H1 (cell line): Measurements from ENCODE around the gene MID2. TPM values are rescaled to one million over a fixed set of nuclear protein-coding genes. Genes with fewer than 3 reads are reported as not detected.
A peak's percentile ranks its signal among the peaks of the same experiment; 100 is the strongest.

ENCODE experiments used
- CTCF ChIA-PET: fragments of 300-600 bp; sonication (Branson Sonifier 250); formaldehyde crosslinking; loops from one replicate; lab custom pipeline; 2021; ENCODE audit not compliant: partially characterized antibody; lab: Charles Lee
- POLR2A ChIA-PET: fragments of 300-600 bp; sonication (Branson Sonifier 250); formaldehyde crosslinking; loops from one replicate; lab custom pipeline; 2021; ENCODE audit warnings: inconsistent platforms; ENCODE audit not compliant: partially characterized antibody; lab: Charles Lee
- DNase-seq, 2 experiments: peaks; one replicate each; pipeline versions ENCODE4 v3.0.0 to v3.0.0-alpha.2; 2010 to 2022; ENCODE audit warnings: low spot score in 2 of 2, low read depth in 1 of 2, mixed read lengths in 1 of 2
- FAIRE-seq: peaks from 2 replicates; lab custom pipeline; 2011; peaks lifted over from hg19 to GRCh38; lab: Jason Lieb, UNC
- H2AFZ ChIP-seq: 2 replicates; pipeline ENCODE4 v1.8.1; 2012; ENCODE audit warnings: low read length, inconsistent platforms
- H2AK5ac ChIP-seq: 2 replicates; pipeline ENCODE4 v1.6.1; 2013; ENCODE audit warnings: low read depth, low read length
- H2BK120ac ChIP-seq: replicated peaks from 2 replicates; pipeline ENCODE3; 2013; ENCODE audit warnings: low read depth, low read length, inconsistent platforms
- H2BK12ac ChIP-seq: 2 replicates; pipeline ENCODE4 v1.6.1; 2013; ENCODE audit warnings: low read depth, low read length
- H2BK15ac ChIP-seq: 2 replicates; pipeline ENCODE4 v1.6.1; 2013; ENCODE audit warnings: low read length
- H2BK20ac ChIP-seq: 2 replicates; pipeline ENCODE4 v1.6.1; 2013; ENCODE audit warnings: low read length
- H2BK5ac ChIP-seq: 2 replicates; pipeline ENCODE4 v1.6.1; 2013; ENCODE audit warnings: low read depth, low read length
- H3K14ac ChIP-seq: 2 replicates; pipeline ENCODE4 v1.6.1; 2013; ENCODE audit warnings: inconsistent platforms; ENCODE audit not compliant: insufficient read length
- H3K18ac ChIP-seq: 2 replicates; pipeline ENCODE4 v1.6.1; 2013; ENCODE audit warnings: low read length; ENCODE audit errors: extremely low read depth
- H3K23ac ChIP-seq: 2 replicates; pipeline ENCODE4 v1.6.1; 2013; ENCODE audit warnings: inconsistent platforms; ENCODE audit not compliant: insufficient read length
- H3K23me2 ChIP-seq: 2 replicates; pipeline ENCODE4 v1.6.1; 2013; ENCODE audit warnings: low read depth, low read length
- H3K27ac ChIP-seq: 2 replicates; pipeline ENCODE4 v1.6.1; 2011; ENCODE audit warnings: low read depth, low read length, inconsistent platforms
- H3K27me3 ChIP-seq, 4 experiments: replicated peaks in 1 of 4; 1 replicate in 1 of 4; 2 replicates in 3 of 4; pipeline versions ENCODE4 v1.6.1 to v1.8.1; 2011 to 2013; ENCODE audit warnings: low read length in 3 of 4, mild to moderate bottlenecking in 3 of 4, inconsistent platforms in 2 of 4, mixed read lengths in 2 of 4, moderate library complexity in 1 of 4; ENCODE audit not compliant: control insufficient read depth in 3 of 4, insufficient read depth in 3 of 4; ENCODE audit errors: extremely low read depth in 1 of 4
- H3K36me3 ChIP-seq, 4 experiments: 2 replicates each; pipeline versions ENCODE4 v1.6.1 to v1.8.1; 2011 to 2013; ENCODE audit warnings: mild to moderate bottlenecking in 4 of 4, low read length in 3 of 4, moderate library complexity in 2 of 4, control low read depth in 1 of 4, inconsistent platforms in 1 of 4; ENCODE audit not compliant: insufficient read depth in 4 of 4, control insufficient read depth in 2 of 4
- H3K4ac ChIP-seq: replicated peaks from 2 replicates; pipeline ENCODE3; 2013; ENCODE audit warnings: low read length, low read depth, mixed read lengths, inconsistent platforms; ENCODE audit not compliant: insufficient read length
- H3K4me1 ChIP-seq, 4 experiments: replicated peaks in 1 of 4; 1 replicate in 1 of 4; 2 replicates in 3 of 4; pipeline versions ENCODE4 v1.6.1 to v1.8.1; 2011 to 2013; ENCODE audit warnings: low read length in 3 of 4, inconsistent platforms in 2 of 4, mixed read lengths in 1 of 4; ENCODE audit not compliant: insufficient read depth in 4 of 4, control insufficient read depth in 3 of 4
- H3K4me2 ChIP-seq, 2 experiments: 2 replicates each; pipeline versions ENCODE4 v1.6.1 to v1.8.1; 2011 to 2013; ENCODE audit warnings: low read depth in 2 of 2, low read length in 2 of 2, control low read depth in 1 of 2, inconsistent platforms in 1 of 2, mild to moderate bottlenecking in 1 of 2; ENCODE audit not compliant: insufficient read depth in 1 of 2
- H3K4me3 ChIP-seq, 4 experiments: fragments of 200-600, 300-600 bp in 1 of 4; sonication (generic), shearing (Covaris generic), sonication (Bioruptor Twin) in 1 of 4; 2 replicates each; pipeline versions ENCODE4 v1.5.1 to v1.8.1; 2011 to 2016; ENCODE audit warnings: low read length in 4 of 4, low read depth in 3 of 4, control low read depth in 2 of 4, inconsistent platforms in 2 of 4, mild to moderate bottlenecking in 2 of 4, mixed read lengths in 1 of 4, moderate library complexity in 1 of 4; ENCODE audit not compliant: insufficient read depth in 2 of 4; ENCODE audit errors: extremely low read depth in 1 of 4
- H3K56ac ChIP-seq: replicated peaks from 2 replicates; pipeline ENCODE3; 2013; ENCODE audit warnings: low read depth, mild to moderate bottlenecking, mixed read lengths, low read length, inconsistent platforms; ENCODE audit not compliant: insufficient read length
- H3K79me1 ChIP-seq: 2 replicates; pipeline ENCODE4 v1.6.1; 2013; ENCODE audit warnings: low read depth, low read length, control low read depth
- H3K79me2 ChIP-seq, 2 experiments: 2 replicates each; pipeline versions ENCODE4 v1.6.1 to v1.8.1; 2012 to 2013; ENCODE audit warnings: low read length in 2 of 2, mild to moderate bottlenecking in 2 of 2, inconsistent platforms in 1 of 2; ENCODE audit not compliant: insufficient read depth in 2 of 2, control insufficient read depth in 1 of 2
- H3K9ac ChIP-seq, 4 experiments: replicated peaks in 1 of 4; 1 replicate in 1 of 4; 2 replicates in 3 of 4; pipeline versions ENCODE4 v1.6.1 to v1.8.1; 2011 to 2013; ENCODE audit warnings: low read depth in 3 of 4, low read length in 3 of 4, control low read depth in 2 of 4, mild to moderate bottlenecking in 2 of 4, moderate library complexity in 2 of 4, inconsistent platforms in 1 of 4; ENCODE audit errors: extremely low read depth in 1 of 4
- H3K9me3 ChIP-seq, 2 experiments: 2 replicates each; pipeline versions ENCODE4 v1.6.1 to v1.8.1; 2012 to 2013; ENCODE audit warnings: mild to moderate bottlenecking in 2 of 2, moderate library complexity in 2 of 2, control low read depth in 1 of 2, inconsistent platforms in 1 of 2, low read depth in 1 of 2, low read length in 1 of 2, mixed read lengths in 1 of 2; ENCODE audit not compliant: insufficient read depth in 2 of 2
- H4K20me1 ChIP-seq, 2 experiments: replicated peaks in 1 of 2; 2 replicates each; pipeline versions ENCODE3 to v1.8.1; 2011 to 2013; ENCODE audit warnings: inconsistent platforms in 2 of 2, low read length in 2 of 2, mild to moderate bottlenecking in 1 of 2; ENCODE audit not compliant: insufficient read depth in 2 of 2, control insufficient read depth in 1 of 2
- H4K5ac ChIP-seq: 2 replicates; pipeline ENCODE4 v1.6.1; 2013; ENCODE audit warnings: low read length, low read depth, mixed read lengths, inconsistent platforms; ENCODE audit not compliant: insufficient read length
- H4K8ac ChIP-seq: 2 replicates; pipeline ENCODE4 v1.8.0; 2013; ENCODE audit warnings: mild to moderate bottlenecking, moderate library complexity, low read length, inconsistent platforms; ENCODE audit not compliant: insufficient read depth; ENCODE audit errors: extremely low read depth
- H4K91ac ChIP-seq: replicated peaks from 2 replicates; pipeline ENCODE3; 2013; ENCODE audit warnings: low read length, mixed read lengths, inconsistent platforms; ENCODE audit not compliant: insufficient read length
- CBX8 ChIP-seq: fragments of 300-800, 300-1000 bp; sonication (generic); IDR thresholded peaks from 2 replicates; pipeline ENCODE4 v1.7.1; 2016; ENCODE audit warnings: low read depth, low read length, borderline replicate concordance
- KDM4A ChIP-seq: IDR thresholded peaks from one replicate; pipeline ENCODE4 v1.7.1; 2012; ENCODE audit warnings: low read depth, mild to moderate bottlenecking, moderate library complexity, low read length, inconsistent platforms; ENCODE audit not compliant: severe bottlenecking
- WGBS, 2 experiments: shearing (Covaris generic) in 1 of 2; methylation state at CpG; one replicate each; pipeline versions ENCODE4 v1.1.6 to v1.1.7; 2013 to 2015; ENCODE audit warnings: low lambda C conversion rate in 2 of 2, mixed read lengths in 2 of 2, inconsistent platforms in 1 of 2, low coverage in 1 of 2, missing lambda C conversion rate in 1 of 2; ENCODE audit not compliant: insufficient replicate concordance in 2 of 2, insufficient coverage in 1 of 2, insufficient read length in 1 of 2; ENCODE audit errors: extremely low coverage in 1 of 2, missing lambda C conversion rate in 1 of 2; 5-methylcytosine and 5-hydroxymethylcytosine counted together
- polyA plus RNA-seq, 7 experiments: library from polyadenylated mRNA; depleted of rRNA in 3 of 7; stranded (reverse) in 5 of 7; unstranded in 2 of 7; fragments of >200 nt in 5 of 7; fragments of 200-250 nt in 2 of 7; gene quantifications; 1 replicate in 5 of 7; 2 replicates in 1 of 7; 4 replicates in 1 of 7; pipeline versions ENCODE4 v1.2.1 to v1.2.3, GENCODE V29; 2011 to 2013; ENCODE audit warnings: missing spikeins in 2 of 7, mixed read lengths in 2 of 7
- total RNA-seq: library from RNA; stranded (reverse); fragmentation: NEBNext Ultra II Directional; extraction: Animal tissue kit (Norgen Biotek cat#: 25700); gene quantifications from 2 replicates; pipeline ENCODE4 v1.2.1, GENCODE V29; 2021

Gene MID2
- total and polyA plus RNA-seq, 2 of the 8 experiments (the other 6 are each of a cell fraction or from before 2014, with no cell fraction given), result 0.98 to 1.7 TPM

DNA sequence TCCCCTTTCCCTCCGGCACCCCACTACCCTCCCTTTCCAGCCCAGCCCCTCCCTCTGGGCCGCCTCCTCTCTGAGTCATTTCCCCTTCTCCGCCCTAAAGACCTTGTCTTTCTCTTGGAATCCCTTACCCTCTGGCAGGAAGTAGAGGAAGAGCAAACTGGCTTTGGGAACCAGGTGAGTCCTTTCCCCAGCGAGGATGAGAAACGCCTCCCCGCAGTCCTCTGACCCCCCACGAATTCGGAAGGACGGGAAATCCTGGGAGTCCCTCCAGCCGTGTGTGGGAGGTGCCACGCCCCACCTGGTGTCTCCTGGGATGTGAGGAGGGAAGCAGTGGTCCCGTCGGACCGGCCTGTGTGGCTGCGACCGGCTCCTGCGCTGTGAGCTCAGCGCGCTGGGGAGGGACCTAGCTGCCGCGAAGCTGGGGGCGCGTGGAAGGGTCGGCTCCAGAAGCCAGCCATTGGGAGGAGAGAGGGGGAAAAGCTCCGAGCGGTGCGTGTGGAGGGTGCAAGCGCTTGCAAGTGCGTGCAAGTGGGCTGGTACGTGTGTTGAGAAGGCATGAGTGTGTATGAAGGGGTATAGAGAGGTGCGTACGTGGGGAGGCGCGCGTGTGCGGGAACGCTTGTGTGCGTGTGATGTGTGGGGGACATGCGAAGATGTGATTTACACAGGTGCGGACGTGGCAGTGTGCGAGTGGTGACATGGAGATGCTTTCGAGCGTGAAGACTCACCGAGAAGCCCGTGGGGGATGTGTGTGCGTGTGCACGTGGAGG is 110.2 kb downstream of the MID2 start:
- H3K4me3 ChIP-seq, result peak overlapping the region; percentile 55 to 86 (median 66)
- peaks cover 6% of the 10 kb centered on the region; the same call in 1 of the 2 replicates for H3K23me2 ChIP-seq
- 44% methylated on average over 10 of the region's 48 CpGs; no CpG with 5 or more reads in 1 of the 2 experiments for WGBS, 2 experiments
- 0 out of 2 replicates have a peak overlapping the region, but pooled peaks have one; percentile 18 for H2BK20ac ChIP-seq
- H2BK12ac ChIP-seq, result no peak overlapping the region
- H3K4ac ChIP-seq, result peak overlapping the region; percentile 81
- H2BK15ac ChIP-seq, result no peak overlapping the region
- H2BK5ac ChIP-seq, result peak overlapping the region; percentile 52; the same call in 1 of the 2 replicates
- peak overlapping the region; percentile 83 to 97 for H3K4me2 ChIP-seq
- H3K79me2 ChIP-seq, result no peaks in the 10 kb centered on the region; a peak in 1 of 4 replicates
- H3K14ac ChIP-seq, result no peak overlapping the region
- H3K27me3 ChIP-seq, result no peaks in the 10 kb centered on the region
- no peak overlapping the region for H3K23ac ChIP-seq
- H2AK5ac ChIP-seq, result no peak overlapping the region
- H4K8ac ChIP-seq, result no peak overlapping the region
- no peaks in the 10 kb centered on the region for H4K20me1 ChIP-seq
- peaks cover 0 to 13% (median 1%) of the 10 kb centered on the region in 4 experiments; a peak in 2 of 8 replicates for H3K36me3 ChIP-seq
- H3K79me1 ChIP-seq, result no peaks in the 10 kb centered on the region
- peaks cover 0 to 7% (median 0%) of the 10 kb centered on the region in 4 experiments; a peak in 2 of 7 replicates for H3K4me1 ChIP-seq
- CTCF ChIA-PET, result interaction anchor here (0.6 to 1.7 kb wide), 3 partner anchors 13 to 43 kb away, joined by 3 to 7 read pairs (median 3); no protein-coding TSS in a partner anchor
- peak overlapping the region; percentile 81 for H2AFZ ChIP-seq
- H3K9ac ChIP-seq, result peak overlapping the region in 2 of 4 experiments; percentile 38 to 58; a peak in 4 of 7 replicates
- POLR2A ChIA-PET, result no interaction called here
- peak overlapping the region; percentile 91 for H4K91ac ChIP-seq
- FAIRE-seq (no peak), DNase-seq (peak in 1 of 2 experiments; percentile 52)
- peak overlapping the region; percentile 60 for H3K18ac ChIP-seq
- TF ChIP-seq KDM4A (peak; percentile 40), CBX8 (no peak)
- H4K5ac ChIP-seq, result peak overlapping the region; percentile 65
- no peak overlapping the region for H2BK120ac ChIP-seq
- no peak overlapping the region for H3K56ac ChIP-seq
- H3K27ac ChIP-seq, result no peak overlapping the region; the same call in 1 of the 2 replicates
- no peaks in the 10 kb centered on the region for H3K9me3 ChIP-seq
